HG02571 (cell line): ENCODE results near the gene GYPB.
"Not testable (repeated sequence)": the region's sequence is repeated elsewhere in the genome, so short reads cannot be mapped to it uniquely, and the experiment has no call there.

Experiments used
- ATAC-seq: cut with Tn5 transposase; IDR thresholded peaks from one replicate; pipeline ENCODE4 v1.9.1; 2021; ENCODE audit warnings: mild to moderate bottlenecking, moderate library complexity; ENCODE audit not compliant: unreplicated experiment

The GYPB gene

GRCh38 chr4:144019277-144019676, at the start of gene GYPB:
TSS of gene GYPB (minus strand) at chr4:144019380. CDS start at chr4:144019287, 93 bp downstream.
- ATAC-seq = not testable (repeated sequence)

- ATAC-seq = not testable (repeated sequence)
These were observed 42.4 kb upstream of the GYPB start for GRCh38 chr4:144061556-144061955.

GRCh38 chr4:144060234-144060859, 41.2 kb upstream of the GYPB start:
- not testable (repeated sequence) for ATAC-seq

DNA sequence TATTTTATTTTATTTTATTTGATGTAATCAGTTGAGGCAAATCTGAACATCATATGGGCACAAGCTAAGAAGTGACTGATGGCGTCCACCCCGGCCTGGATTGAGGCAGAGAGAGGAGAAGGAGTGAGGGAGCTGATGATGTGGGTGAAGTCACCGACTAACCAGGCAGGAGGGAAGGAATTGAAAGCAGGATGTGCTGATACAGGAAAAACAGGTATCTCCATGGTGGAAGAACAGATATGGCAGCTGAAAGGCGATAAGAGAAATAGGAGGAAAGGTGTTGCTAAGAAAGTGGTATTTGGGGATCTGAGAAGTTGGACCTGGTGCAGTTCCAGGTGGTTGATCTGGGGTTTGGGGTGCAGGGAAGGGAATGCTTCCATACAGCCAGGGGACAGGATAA, 37.6 kb upstream of the GYPB start:
- no peak for ATAC-seq

- ATAC-seq = not testable (repeated sequence)
These were observed 36.2 kb upstream of the GYPB start for GRCh38 chr4:144055336-144055735.

DNA sequence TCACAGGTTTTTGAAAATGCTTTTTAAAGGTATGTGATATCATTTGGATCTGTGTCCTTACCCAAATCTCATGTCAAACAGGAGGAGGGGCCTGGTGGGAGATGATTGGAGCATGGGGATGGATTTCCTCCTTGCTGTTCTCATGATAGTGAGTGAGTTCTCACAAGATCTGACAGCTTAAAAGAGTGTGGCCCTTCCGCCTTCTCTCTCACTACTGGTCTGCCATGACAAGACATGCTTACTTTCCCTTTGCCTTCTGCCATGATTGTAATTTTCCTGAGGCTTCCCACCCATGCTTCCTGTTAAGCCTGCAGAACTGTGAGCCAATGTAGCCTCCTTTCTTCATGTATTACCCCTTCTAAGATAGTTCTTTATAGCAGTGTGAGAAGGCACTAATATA, 32.3 kb upstream of the GYPB start:
- ATAC-seq = not testable (repeated sequence)

DNA sequence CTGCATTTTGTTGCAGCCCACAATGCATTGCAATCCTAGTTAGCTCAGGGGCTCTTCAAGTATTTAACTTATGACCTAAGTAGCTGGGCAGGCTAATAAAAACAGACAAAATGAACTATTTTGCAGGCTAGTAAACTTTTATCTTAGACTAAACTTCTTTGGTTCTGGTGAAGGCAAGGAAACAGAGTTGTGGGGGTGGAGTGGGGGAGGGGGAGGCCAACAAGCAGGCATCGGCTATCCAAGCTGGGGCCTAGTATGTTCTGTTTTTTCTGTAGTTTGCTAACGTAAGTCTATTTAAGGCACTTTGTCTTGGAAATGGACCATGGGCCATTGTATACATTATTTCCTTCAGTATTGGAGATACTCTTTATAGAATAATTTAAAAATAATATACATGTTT, 31.5 kb upstream of the GYPB start:
- not testable (repeated sequence) for ATAC-seq

DNA sequence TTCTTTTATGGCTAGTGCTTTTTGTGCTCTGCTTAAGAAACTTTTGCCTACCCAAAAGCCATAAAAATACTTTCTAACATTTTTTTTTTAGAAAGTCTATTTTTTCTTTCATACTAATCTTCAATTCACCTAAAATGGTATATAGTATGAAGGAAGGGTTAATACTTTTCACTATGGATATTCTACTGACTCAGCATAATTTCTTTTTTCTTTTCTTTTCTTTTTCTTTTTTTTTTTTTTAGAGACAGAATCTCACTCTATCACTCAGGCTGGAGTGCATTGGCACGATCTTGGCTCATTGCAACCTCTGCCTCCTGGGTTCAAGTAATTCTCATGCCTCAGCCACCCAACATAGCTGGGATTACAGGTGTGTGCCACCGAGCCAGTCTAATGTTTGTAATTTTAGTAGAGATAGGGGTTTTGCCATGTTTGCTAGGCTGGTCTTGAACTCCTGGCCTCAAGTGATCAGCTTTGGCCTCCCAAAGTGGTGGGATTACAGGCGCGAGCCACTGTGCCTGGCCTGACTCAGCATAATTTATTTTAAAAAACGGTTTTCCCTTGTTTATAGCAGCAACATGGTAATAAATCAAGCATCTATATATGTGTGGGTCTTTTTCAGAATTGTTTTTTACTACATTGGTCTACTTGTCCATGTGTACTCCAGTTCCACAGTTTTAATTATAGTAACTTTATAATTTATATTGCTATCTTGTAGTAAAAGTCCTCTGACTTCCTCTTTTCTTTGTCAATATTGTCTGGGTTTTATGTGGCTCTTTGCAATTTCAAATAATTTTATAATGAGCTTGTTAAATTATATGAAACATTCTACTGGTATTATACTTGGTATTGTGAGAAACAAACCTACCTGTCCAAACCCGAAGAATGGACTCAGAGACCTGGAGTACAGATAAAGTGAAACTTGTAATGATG, 30.6 kb upstream of the GYPB start:
- ATAC-seq = not testable (repeated sequence)

- not testable (repeated sequence) for ATAC-seq
These were observed 25.8 kb upstream of the GYPB start for GRCh38 chr4:144044936-144045335.

GRCh38 chr4:144032580-144032979, 13.4 kb upstream of the GYPB start:
- not testable (repeated sequence) for ATAC-seq

GRCh38 chr4:144031875-144032274, 12.7 kb upstream of the GYPB start:
- not testable (repeated sequence) for ATAC-seq

DNA sequence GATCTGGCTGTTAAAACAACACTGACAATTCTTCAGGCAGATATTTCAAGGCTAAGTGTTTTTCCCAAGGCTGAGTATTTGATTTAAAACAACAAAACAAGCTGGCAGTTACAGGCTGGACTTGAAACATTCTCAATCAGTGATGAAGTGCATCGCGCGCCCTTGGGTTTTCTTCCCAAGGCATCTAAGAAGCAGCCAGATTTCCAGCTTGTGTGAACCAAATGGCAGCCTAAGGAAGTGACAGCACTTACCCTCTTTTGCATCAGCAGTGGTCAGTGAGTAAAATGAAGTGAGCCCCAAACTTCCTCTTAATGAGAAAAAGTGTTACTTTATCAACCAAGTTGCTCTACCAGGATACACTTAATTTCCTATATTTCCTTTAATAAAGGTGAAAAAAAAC, 12.2 kb upstream of the GYPB start:
- not testable (repeated sequence) for ATAC-seq

DNA sequence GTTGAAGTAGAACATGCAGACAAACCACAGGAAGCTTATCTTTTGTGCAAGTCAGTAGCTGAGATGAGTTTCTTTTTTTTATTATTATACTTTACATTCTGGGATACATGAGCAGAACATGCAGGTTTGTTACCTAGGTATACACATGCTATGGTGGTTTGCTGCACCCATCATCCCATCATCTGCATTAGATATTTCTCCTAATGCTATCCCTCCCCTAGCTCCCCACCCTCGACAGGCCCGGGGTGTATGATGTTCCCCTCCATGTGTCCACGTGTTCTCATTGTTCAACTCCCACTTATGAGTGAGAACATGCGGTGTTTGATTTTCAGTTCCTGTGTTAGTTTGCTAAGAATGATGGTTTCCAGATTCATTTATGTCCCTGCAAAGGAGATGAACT, 11.5 kb upstream of the GYPB start:
- not testable (repeated sequence) for ATAC-seq

- not testable (repeated sequence) for ATAC-seq
These were observed 7.5 kb upstream of the GYPB start for GRCh38 chr4:144026682-144027081.

GRCh38 chr4:144024399-144025053, 5.3 kb upstream of the GYPB start:
- ATAC-seq = not testable (repeated sequence)

- ATAC-seq = not testable (repeated sequence)
These were observed 3.7 kb upstream of the GYPB start for GRCh38 chr4:144022772-144023400.

DNA sequence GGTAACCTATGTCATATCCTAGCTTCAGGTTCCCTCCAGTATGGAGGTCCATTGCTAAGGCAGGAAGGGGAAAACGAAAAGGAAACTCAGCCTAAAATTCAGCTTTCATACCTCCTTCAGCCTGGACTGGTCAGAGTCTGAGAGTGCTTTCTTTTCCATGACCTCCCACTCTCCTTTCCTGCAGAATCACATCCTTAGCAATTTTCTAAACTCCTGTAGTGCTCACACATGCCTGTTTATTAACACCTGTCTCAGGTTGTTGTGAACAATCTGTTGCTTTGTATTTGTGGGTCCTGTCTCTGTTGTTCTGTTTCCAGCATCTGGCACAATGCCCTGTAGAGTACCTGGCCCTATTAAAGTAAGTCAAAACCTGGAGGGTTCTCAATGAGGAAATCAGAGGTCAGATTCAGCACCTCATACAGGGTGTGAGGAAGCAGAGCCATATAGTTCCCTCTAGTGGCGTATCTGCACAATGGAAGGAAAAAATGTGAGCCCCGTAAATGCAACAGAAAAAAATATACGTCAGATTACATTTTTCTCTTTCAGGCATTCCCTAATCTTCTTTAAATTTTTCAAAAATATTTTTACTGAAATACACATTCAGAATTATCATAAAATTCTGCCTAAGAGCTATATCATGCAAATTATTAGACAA, 2.3 kb upstream of the GYPB start:
- ATAC-seq = not testable (repeated sequence)

- not testable (repeated sequence) for ATAC-seq
These were observed 768 bp downstream of the GYPB start for GRCh38 chr4:144018223-144019000.

- not testable (repeated sequence) for ATAC-seq
These were observed 1.9 kb downstream of the GYPB start for GRCh38 chr4:144017271-144017670.
